Activated CD8-positive, alpha-beta T cell treated with anti-CD3 and anti-CD28 coated beads for 36 hours (primary cell): ENCODE measurements around the gene ELP2. TPM values are rescaled to one million over a fixed set of nuclear protein-coding genes. Genes with fewer than 3 reads are reported as not detected.

Experiments
- ATAC-seq: fragments of 200-7000 bp; cut with Tn5 transposase; one replicate; pipeline ENCODE4 v1.10.0; 2021; ENCODE audit warnings: mild to moderate bottlenecking, moderate library complexity
- CTCF ChIA-PET: fragments of 350-600 bp; sonication (Branson Sonifier 250); formaldehyde crosslinking; loops from one replicate; lab custom pipeline; 2021; ENCODE audit warnings: antibody characterized with exemption; lab: Charles Lee
- POLR2A ChIA-PET: fragments of 350-600 bp; sonication (Branson Sonifier 250); formaldehyde crosslinking; loops from one replicate; lab custom pipeline; 2021; ENCODE audit warnings: antibody characterized with exemption; lab: Charles Lee
- DNase-seq: peaks from one replicate; pipeline ENCODE4 v3.0.0-alpha.2; 2020
- H3K27ac Mint-ChIP-seq: one replicate; pipeline ENCODE4 v1.8.0; 2021; ENCODE audit warnings: mild to moderate bottlenecking, mixed read lengths
- H3K27me3 Mint-ChIP-seq: one replicate; pipeline ENCODE4 v1.8.0; 2021; ENCODE audit warnings: mixed read lengths
- H3K36me3 Mint-ChIP-seq: one replicate; pipeline ENCODE4 v1.8.0; 2021; ENCODE audit warnings: low read depth, mixed read lengths
- H3K4me1 Mint-ChIP-seq: one replicate; pipeline ENCODE4 v1.8.0; 2021; ENCODE audit warnings: low read depth, mixed read lengths
- H3K4me3 Mint-ChIP-seq: one replicate; pipeline ENCODE4 v1.8.0; 2021; ENCODE audit warnings: mild to moderate bottlenecking, moderate library complexity, mixed read lengths
- H3K9me3 Mint-ChIP-seq: one replicate; pipeline ENCODE4 v1.8.0; 2021; ENCODE audit warnings: mixed read lengths
- intact Hi-C: fragments of 100-400 bp; cut with micrococcal nuclease; formaldehyde crosslinking; loops from one replicate; pipeline ENCODE4 v1.10.0; 2022
- total RNA-seq, 2 experiments: library from RNA; stranded (reverse); gene quantifications; one replicate each; pipeline ENCODE4 v1.2.3, GENCODE V29; 2021
- TF ChIP-seq, protein P1 (sequence below): fragments of 200-600 bp; IDR thresholded peaks from one replicate; pipeline ENCODE4 v1.8.0; 2022; ENCODE audit warnings: antibody characterized with exemption, mild to moderate bottlenecking

Gene ELP2
- total RNA-seq, 2 experiments from 2014 or later, result 98.8 to 105 TPM

DNA sequence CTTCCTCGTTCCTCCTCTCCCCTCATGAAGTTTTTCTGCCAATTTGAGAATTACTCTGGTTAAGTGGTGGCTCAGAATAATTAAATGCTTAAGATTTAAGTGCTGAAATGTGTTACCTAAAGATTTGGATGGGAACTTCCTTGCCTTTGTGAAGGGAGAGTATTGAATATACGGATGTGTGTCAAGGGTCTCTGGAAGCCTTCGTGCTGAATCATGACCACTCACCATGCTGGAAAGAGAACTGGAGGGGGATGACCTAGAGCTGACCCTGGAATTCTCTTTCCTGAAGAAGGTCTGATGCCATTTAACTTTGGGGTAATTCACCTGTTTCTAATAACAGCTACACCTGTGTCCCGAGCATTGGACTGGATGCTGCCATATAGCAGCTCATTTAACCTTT is 59.8 kb downstream of the ELP2 start:
- Mint-ChIP-seq H3K4me3 (no peak overlapping the region), H3K4me1 (peaks cover 7% of the 10 kb centered on the region), H3K9me3 (no peaks in the 10 kb centered on the region), H3K27ac (no peak overlapping the region), H3K36me3 (no peaks in the 10 kb centered on the region), H3K27me3 (peaks cover 27% of the 10 kb centered on the region)
- TF ChIP-seq, protein P1, sequence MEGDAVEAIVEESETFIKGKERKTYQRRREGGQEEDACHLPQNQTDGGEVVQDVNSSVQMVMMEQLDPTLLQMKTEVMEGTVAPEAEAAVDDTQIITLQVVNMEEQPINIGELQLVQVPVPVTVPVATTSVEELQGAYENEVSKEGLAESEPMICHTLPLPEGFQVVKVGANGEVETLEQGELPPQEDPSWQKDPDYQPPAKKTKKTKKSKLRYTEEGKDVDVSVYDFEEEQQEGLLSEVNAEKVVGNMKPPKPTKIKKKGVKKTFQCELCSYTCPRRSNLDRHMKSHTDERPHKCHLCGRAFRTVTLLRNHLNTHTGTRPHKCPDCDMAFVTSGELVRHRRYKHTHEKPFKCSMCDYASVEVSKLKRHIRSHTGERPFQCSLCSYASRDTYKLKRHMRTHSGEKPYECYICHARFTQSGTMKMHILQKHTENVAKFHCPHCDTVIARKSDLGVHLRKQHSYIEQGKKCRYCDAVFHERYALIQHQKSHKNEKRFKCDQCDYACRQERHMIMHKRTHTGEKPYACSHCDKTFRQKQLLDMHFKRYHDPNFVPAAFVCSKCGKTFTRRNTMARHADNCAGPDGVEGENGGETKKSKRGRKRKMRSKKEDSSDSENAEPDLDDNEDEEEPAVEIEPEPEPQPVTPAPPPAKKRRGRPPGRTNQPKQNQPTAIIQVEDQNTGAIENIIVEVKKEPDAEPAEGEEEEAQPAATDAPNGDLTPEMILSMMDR, result no peak
- POLR2A ChIA-PET, result no interaction called here
- intact Hi-C loops, result no loop called here
- ATAC-seq (no peak), DNase-seq (no peak)
- CTCF ChIA-PET, result no interaction called here

DNA sequence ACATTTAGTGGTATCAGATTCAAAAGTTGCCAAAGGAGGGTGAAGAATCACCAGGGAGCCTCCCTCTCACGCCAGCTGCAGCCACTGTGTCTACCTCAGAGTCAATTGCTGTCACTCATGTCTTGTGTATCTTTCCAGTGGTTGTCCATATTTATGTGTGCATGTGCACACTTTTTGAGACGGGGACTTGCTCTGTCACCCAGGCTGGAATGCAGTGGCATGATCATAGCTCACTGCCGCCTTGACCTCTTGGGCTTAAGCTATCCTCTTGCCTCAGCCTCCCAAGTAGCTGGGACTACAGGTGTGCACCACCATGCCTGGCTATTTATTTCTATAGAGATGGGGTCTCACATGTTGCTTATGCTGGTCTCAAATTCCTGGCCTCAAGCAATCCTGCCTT is 61.6 kb downstream of the ELP2 start:
- DNase-seq (no peak), ATAC-seq (no peak)
- Mint-ChIP-seq H3K36me3 (no peaks in the 10 kb centered on the region), H3K4me3 (no peak overlapping the region), H3K9me3 (no peaks in the 10 kb centered on the region), H3K27ac (no peak overlapping the region), H3K27me3 (peaks cover 27% of the 10 kb centered on the region), H3K4me1 (peaks cover 7% of the 10 kb centered on the region)
- CTCF ChIA-PET, result no interaction called here
- POLR2A ChIA-PET, result no interaction called here
- intact Hi-C loops, result no loop called here
- TF ChIP-seq, protein P1, result no peak

DNA sequence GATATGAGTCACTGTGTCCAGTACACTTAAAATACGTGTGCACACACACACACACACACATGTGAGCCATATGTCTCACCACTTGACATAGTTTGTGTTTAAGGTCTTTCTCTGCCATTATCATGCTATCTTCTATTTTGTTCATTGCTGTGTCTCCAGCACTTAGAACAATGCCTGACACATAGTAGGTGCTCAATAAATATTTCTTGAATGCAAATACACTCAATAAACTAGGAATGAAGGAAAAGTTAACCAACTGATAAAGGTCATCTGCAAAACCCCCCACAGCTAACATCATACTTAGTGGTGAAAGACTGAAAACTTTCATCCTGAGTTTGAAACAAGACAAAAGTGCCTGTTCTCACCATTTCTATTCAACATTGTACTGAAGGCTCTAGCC is 62.0 kb downstream of the ELP2 start:
- ChIA-PET CTCF (no interaction called here), POLR2A (no interaction called here)
- H3K4me1 Mint-ChIP-seq, result peaks cover 3% of the 10 kb centered on the region
- H3K36me3 Mint-ChIP-seq, result no peaks in the 10 kb centered on the region
- peaks cover 27% of the 10 kb centered on the region for H3K27me3 Mint-ChIP-seq
- TF ChIP-seq, protein P1, result no peak
- no peak overlapping the region for H3K27ac Mint-ChIP-seq
- ATAC-seq, result no peak
- intact Hi-C loops, result no loop called here
- H3K9me3 Mint-ChIP-seq, result no peaks in the 10 kb centered on the region
- DNase-seq, result no peak
- no peak overlapping the region for H3K4me3 Mint-ChIP-seq

DNA sequence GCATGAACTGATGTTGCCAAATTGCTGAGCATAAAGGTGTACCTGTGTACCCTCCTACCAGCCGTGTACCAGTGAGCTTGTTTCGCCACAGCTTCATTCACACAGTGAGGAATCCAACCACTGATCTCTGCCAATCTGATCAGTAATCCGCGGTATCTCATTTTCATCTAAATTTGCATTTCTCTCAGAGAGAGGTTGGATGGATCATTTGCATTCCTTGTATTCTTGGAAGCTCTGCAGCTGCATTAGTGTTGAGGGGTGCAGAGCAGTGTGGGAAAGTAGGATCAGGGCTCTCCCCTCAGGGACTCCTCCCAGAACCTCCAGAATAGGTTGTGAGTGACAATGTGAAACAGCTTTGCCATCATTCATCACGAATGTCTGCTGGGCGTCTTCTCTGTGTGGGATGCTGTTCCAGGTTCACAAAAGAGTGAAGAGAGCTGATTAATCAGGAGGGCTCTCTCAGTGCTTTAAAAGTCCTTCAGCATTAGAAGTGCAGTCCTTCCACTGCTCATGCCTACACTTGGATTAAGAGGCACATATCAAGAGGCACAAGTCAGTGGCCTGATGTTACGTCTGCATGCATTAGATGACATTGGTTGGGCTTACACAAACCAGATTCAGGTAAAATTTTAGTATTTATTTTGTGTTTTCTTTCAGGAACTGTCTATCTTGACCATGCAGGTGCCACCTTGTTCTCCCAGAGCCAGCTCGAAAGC is 65.1 kb downstream of the ELP2 start:
- no peaks in the 10 kb centered on the region for H3K36me3 Mint-ChIP-seq
- ChIA-PET CTCF (no interaction called here), POLR2A (no interaction called here)
- peaks cover 12% of the 10 kb centered on the region for H3K27me3 Mint-ChIP-seq
- intact Hi-C loops, result no loop called here
- DNase-seq (no peak), ATAC-seq (no peak)
- no peaks in the 10 kb centered on the region for H3K9me3 Mint-ChIP-seq
- H3K27ac Mint-ChIP-seq, result no peak overlapping the region
- no peaks in the 10 kb centered on the region for H3K4me1 Mint-ChIP-seq
- H3K4me3 Mint-ChIP-seq, result no peak overlapping the region
- TF ChIP-seq, protein P1, result no peak

DNA sequence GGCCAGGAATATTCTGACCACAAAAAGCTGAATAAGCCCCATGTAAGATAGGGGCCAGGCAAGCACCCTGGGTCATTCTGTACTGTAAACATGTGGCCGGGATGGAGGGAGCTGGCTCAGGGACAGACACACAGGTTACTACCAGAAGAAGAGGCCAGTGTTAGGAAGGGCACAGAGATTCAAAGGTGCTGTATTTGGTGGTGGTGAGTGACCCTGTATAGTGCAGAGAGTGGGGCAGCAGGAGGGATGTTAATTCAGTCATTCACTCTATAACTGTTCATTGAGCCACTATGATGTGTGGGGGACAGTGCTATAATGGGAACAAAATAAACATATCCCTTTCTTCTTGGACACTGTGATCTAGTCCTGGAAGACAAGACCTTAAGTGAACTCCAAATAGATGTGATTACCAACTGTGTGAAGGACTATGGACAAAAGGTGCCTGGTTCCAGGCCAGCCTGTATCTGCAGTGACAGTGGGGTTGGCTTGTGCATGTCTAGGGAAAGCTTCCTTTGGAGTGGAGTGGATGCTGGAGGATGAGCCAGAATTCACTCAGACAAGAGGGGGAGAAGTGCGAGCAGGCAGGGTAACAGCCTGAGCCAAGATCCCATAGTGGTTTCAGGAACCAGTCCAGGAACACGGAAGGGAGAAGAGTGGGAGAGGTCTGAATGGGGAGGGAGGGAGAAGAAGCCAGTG is 65.9 kb downstream of the ELP2 start:
- no peak for DNase-seq
- POLR2A ChIA-PET, result no interaction called here
- H3K4me1 Mint-ChIP-seq, result no peaks in the 10 kb centered on the region
- TF ChIP-seq, protein P1, result no peak
- no peak for ATAC-seq
- no peaks in the 10 kb centered on the region for H3K9me3 Mint-ChIP-seq
- H3K27me3 Mint-ChIP-seq, result peaks cover 9% of the 10 kb centered on the region
- H3K27ac Mint-ChIP-seq, result no peak overlapping the region
- intact Hi-C loops, result no loop called here
- H3K4me3 Mint-ChIP-seq, result no peak overlapping the region
- CTCF ChIA-PET, result no interaction called here
- no peaks in the 10 kb centered on the region for H3K36me3 Mint-ChIP-seq
